HCT116 (cell line): ENCODE measurements around the gene MTRF1L.

Experiments
- CTCF ChIP-seq, 3 experiments: fragments of 200-600 bp in 1 of 3; sonication (generic) in 1 of 3; IDR thresholded peaks in 2 of 3; conservative IDR thresholded peaks in 1 of 3; 2 replicates each; pipeline ENCODE4 v1.5.1; 2012 to 2017; ENCODE audit warnings: low read depth in 2 of 3, low read length in 2 of 3, antibody characterized with exemption in 1 of 3, borderline replicate concordance in 1 of 3, control low read depth in 1 of 3, mild to moderate bottlenecking in 1 of 3, mixed read lengths in 1 of 3, mixed run types in 1 of 3, moderate library complexity in 1 of 3; ENCODE audit not compliant: insufficient read depth in 1 of 3
- POLR2A ChIP-seq: IDR thresholded peaks from 2 replicates; pipeline ENCODE4 v1.7.0; 2011; ENCODE audit warnings: borderline replicate concordance; ENCODE audit not compliant: insufficient read depth, insufficient read length; ENCODE audit errors: extremely low read depth
- POLR2AphosphoS5 ChIP-seq: IDR thresholded peaks from 2 replicates; pipeline ENCODE4 v1.6.1; 2011; ENCODE audit warnings: mild to moderate bottlenecking, low read depth, low read length, moderate library complexity
- SRF ChIP-seq: IDR thresholded peaks from 2 replicates; pipeline ENCODE4 v1.6.1; 2012; ENCODE audit warnings: low read depth

- TF ChIP-seq CTCF (IDR thresholded peaks at IDR 0.05 in 2 of 3, conservative IDR thresholded peaks at IDR 0.05 in 1 of 3; ENCODE audit: borderline replicate concordance in 1 of 3, insufficient read depth in 1 of 3, low read depth in 2 of 3, low read length in 2 of 3) (no peak), POLR2A (peak; percentile 19), SRF (no peak), POLR2AphosphoS5 (0 out of 2 replicates have a peak, but pooled peaks have one; percentile 20)
Observed at GRCh38 chr6:152981989-152982903, 20.3 kb downstream of the MTRF1L start.
